ENCODE results near the gene CNTNAP2. TPM values are rescaled to one million over a fixed set of nuclear protein-coding genes. Genes with fewer than 3 reads are reported as not detected.
A peak's percentile ranks its signal among the peaks of the same experiment; 100 is the strongest.

The CNTNAP2 gene
- total and polyA plus RNA-seq, 2 of the 13 experiments (the other 11 are each of a cell fraction or from before 2014, with no cell fraction given) = 0.40 to 0.42 TPM

DNA sequence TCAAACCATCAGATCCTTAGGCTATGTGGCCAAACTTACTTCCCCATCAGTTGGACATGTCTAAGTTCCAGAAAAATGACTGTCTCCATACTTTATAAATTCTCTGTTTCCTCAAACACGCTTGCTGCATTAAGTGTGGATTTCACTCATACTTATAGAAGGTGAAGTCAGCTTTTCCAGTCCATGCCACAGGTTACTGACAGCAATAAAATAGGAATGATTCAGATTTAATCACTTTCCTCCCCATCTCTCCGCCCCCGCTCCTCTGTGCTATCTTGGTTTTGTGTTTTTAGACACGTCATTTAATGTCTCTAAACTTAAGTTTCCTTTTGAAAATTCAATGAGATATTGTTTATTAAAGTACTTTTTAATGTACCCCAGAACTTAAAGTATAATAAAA, 1376.0 kb downstream of the CNTNAP2 start (continued):
- TF ChIP-seq, protein P1, sequence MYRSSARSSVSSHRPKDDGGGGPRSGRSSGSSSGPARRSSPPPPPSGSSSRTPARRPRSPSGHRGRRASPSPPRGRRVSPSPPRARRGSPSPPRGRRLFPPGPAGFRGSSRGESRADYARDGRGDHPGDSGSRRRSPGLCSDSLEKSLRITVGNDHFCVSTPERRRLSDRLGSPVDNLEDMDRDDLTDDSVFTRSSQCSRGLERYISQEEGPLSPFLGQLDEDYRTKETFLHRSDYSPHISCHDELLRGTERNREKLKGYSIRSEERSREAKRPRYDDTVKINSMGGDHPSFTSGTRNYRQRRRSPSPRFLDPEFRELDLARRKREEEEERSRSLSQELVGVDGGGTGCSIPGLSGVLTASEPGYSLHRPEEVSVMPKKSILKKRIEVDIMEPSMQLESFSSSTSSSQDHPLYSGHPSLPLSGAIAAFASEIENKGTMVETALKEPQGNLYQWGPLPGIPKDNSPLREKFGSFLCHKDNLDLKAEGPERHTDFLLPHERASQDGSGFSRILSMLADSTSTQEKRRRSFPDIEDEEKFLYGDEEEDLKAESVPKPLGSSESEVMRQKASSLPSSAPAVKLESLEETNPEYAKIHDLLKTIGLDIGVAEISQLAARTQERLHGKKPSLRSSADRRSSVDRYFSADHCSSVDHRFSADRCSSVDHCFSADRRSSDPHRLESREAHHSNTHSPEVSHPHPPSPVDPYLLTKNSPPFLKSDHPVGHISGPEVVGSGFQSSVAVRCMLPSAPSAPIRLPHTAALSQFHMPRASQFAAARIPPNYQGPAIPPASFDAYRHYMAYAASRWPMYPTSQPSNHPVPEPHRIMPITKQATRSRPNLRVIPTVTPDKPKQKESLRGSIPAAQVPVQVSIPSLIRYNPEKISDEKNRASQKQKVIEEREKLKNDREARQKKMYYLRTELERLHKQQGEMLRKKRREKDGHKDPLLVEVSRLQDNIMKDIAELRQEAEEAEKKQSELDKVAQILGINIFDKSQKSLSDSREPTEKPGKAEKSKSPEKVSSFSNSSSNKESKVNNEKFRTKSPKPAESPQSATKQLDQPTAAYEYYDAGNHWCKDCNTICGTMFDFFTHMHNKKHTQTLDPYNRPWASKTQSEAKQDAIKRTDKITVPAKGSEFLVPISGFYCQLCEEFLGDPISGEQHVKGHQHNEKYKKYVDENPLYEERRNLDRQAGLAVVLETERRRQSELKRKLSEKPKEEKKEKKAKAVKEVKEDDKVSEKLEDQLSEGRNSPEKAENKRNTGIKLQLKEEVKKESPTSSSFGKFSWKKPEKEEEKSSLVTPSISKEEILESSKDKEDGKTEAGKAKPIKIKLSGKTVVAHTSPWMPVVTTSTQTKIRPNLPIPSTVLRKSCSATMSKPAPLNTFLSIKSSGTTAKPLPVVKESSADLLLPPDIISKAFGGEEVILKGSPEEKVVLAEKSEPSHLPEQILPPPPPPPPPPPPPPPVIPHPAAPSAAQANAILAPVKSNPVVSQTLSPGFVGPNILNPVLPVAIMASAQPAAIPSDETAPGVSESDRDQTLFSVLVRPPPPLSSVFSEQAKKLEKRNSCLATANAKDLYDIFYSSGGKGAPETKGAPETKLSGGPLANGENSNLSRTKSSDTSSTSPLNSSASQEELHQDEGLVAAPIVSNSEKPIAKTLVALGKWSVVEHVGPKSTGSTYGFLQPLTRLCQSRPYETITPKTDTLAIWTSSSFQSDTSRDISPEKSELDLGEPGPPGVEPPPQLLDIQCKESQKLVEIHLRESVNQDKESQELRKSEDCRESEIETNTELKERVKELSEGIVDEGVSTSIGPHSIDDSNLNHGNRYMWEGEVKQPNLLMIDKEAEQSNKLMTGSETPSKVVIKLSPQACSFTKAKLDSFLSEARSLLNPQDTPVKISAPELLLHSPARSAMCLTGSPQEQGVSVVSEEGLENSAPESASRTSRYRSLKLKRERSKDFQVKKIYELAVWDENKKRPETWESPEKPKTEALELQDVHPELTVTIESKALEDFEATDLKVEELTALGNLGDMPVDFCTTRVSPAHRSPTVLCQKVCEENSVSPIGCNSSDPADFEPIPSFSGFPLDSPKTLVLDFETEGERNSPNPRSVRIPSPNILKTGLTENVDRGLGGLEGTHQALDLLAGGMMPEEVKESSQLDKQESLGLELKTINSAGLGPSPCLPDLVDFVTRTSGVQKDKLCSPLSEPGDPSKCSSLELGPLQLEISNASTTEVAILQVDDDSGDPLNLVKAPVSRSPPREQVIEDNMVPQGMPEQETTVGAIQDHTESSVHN (CRISPR knock-in tag; IDR thresholded peaks at IDR 0.05) = no peak
- TF ChIP-seq NFE2L1 (CRISPR knock-in tag; IDR thresholded peaks at IDR 0.05; ENCODE audit: borderline replicate concordance) (no peak), PCBP1 (IDR thresholded peaks at IDR 0.05; ENCODE audit: borderline replicate concordance, low read depth, low read length) (no peak), ZNF713 (CRISPR knock-in tag; IDR thresholded peaks at IDR 0.05) (no peak)

DNA sequence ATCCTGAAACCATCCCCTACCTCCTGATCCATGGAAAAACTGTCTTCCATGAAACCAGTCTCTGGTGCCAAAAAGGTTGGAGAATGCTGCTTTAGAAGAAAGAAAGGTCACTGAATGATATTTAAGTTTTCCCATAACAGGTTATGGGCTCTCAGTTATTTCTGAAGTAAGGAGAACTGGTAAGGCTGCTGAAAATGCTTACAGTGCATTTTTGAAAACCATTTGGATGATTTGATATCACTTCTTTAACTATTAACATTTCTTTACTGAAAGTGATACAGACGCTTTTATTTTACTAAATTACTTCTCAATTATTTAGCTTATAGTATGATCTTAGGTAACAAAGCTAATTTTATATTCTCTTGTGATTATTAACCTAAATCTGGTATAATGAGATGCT, 1379.6 kb downstream of the CNTNAP2 start:
- Histone ChIP-seq H3K9me3 (ENCODE audit: low read length) (peaks cover 57% of the 10 kb centered on the region), H3K9ac (ENCODE audit: insufficient read depth, low read depth, low read length) (no peak overlapping the region), H3K4me1 (ENCODE audit: insufficient read depth, low read length) (no peaks in the 10 kb centered on the region), H3K27me3 (ENCODE audit: control insufficient read depth in 1 of 2, insufficient read depth in 2 of 2, low read length in 2 of 2) (no peaks in the 10 kb centered on the region), H3K79me2 (ENCODE audit: insufficient read depth, low read length) (no peaks in the 10 kb centered on the region), H3K27ac (ENCODE audit: extremely low read length, insufficient read depth, low read length) (no peak overlapping the region), H3K4me3 (replicated peaks in 1 of 3; ENCODE audit: insufficient read depth in 1 of 3, low read depth in 2 of 3, low read length in 3 of 3) (no peak overlapping the region), H2AFZ (ENCODE audit: low read length) (no peak overlapping the region), H4K20me1 (ENCODE audit: insufficient read depth, low read length) (no peaks in the 10 kb centered on the region), H3K36me3 (replicated peaks in 1 of 2; ENCODE audit: control insufficient read depth in 1 of 2, insufficient read depth in 2 of 2, low read length in 2 of 2) (no peaks in the 10 kb centered on the region), H3K4me2 (ENCODE audit: low read depth, low read length) (no peak overlapping the region)
- intact Hi-C loops (cut with micrococcal nuclease; ENCODE audit: unreplicated experiment) = no loop called here
- ATAC-seq (no peak), FAIRE-seq (no peak), DNase-seq (ENCODE audit: low spot score) (no peak)
- BruUV-seq (replicated peaks) = no TSS peak
- in situ Hi-C loops (cut with HindIII; ENCODE audit: extremely low pct_ligation_motif_present, low pct_unique_long_range_greater_than_20kb) = no loop called here
- POLR2A ChIA-PET = no interaction called here
- WGBS (ENCODE audit: low lambda C conversion rate) = 18% methylated on average over 1 of the region's 1 CpG
- CTCF ChIA-PET (ENCODE audit: low intra/inter-chr PET ratio, low total read pairs) = no interaction called here
- TF ChIP-seq RFXANK (CRISPR knock-in tag; IDR thresholded peaks at IDR 0.05) (no peak), MAFF (IDR thresholded peaks at IDR 0.05; ENCODE audit: low read depth, low read length) (peak; percentile 91)
- TF ChIP-seq, protein P2, sequence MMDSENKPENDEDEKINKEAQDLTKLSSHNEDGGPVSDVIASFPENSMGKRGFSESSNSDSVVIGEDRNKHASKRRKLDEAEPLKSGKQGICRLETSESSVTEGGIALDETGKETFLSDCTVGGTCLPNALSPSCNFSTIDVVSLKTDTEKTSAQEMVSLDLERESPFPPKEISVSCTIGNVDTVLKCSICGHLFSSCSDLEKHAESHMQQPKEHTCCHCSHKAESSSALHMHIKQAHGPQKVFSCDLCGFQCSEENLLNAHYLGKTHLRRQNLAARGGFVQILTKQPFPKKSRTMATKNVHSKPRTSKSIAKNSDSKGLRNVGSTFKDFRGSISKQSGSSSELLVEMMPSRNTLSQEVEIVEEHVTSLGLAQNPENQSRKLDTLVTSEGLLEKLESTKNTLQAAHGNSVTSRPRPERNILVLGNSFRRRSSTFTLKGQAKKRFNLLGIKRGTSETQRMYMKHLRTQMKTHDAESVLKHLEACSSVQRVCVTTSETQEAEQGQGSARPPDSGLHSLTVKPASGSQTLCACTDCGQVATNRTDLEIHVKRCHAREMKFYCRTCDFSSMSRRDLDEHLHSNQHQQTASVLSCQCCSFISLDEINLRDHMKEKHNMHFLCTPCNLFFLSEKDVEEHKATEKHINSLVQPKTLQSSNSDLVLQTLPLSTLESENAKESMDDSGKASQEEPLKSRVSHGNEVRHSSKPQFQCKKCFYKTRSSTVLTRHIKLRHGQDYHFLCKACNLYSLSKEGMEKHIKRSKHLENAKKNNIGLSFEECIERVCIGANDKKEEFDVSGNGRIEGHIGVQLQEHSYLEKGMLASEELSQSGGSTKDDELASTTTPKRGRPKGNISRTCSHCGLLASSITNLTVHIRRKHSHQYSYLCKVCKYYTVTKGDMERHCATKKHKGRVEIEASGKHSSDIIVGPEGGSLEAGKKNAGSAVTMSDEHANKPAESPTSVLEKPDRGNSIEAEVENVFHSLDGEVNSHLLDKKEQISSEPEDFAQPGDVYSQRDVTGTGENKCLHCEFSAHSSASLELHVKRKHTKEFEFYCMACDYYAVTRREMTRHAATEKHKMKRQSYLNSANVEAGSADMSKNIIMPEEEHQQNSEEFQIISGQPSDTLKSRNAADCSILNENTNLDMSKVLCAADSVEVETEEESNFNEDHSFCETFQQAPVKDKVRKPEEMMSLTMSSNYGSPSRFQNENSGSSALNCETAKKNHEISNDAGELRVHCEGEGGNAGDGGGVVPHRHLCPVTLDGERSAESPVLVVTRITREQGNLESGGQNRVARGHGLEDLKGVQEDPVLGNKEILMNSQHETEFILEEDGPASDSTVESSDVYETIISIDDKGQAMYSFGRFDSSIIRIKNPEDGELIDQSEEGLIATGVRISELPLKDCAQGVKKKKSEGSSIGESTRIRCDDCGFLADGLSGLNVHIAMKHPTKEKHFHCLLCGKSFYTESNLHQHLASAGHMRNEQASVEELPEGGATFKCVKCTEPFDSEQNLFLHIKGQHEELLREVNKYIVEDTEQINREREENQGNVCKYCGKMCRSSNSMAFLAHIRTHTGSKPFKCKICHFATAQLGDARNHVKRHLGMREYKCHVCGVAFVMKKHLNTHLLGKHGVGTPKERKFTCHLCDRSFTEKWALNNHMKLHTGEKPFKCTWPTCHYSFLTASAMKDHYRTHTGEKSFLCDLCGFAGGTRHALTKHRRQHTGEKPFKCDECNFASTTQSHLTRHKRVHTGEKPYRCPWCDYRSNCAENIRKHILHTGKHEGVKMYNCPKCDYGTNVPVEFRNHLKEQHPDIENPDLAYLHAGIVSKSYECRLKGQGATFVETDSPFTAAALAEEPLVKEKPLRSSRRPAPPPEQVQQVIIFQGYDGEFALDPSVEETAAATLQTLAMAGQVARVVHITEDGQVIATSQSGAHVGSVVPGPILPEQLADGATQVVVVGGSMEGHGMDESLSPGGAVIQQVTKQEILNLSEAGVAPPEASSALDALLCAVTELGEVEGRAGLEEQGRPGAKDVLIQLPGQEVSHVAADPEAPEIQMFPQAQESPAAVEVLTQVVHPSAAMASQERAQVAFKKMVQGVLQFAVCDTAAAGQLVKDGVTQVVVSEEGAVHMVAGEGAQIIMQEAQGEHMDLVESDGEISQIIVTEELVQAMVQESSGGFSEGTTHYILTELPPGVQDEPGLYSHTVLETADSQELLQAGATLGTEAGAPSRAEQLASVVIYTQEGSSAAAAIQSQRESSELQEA (CRISPR knock-in tag; IDR thresholded peaks at IDR 0.05; ENCODE audit: not compliant biosample characterization) = no peak
